ENCODE data around the gene CDH10.

GRCh38 chr5:24585751-24586150, 59.0 kb downstream of the CDH10 start:
- TF ChIP-seq CTCF (IDR thresholded peaks at IDR 0.05 in 4 of 5, conservative IDR thresholded peaks at IDR 0.05 in 1 of 5) (no peak), POLR2A (IDR thresholded peaks at IDR 0.05) (no peak)
